22Rv1 (cell line): Measurements from ENCODE around the gene INVS.

Source experiments
- H3K27ac ChIP-seq: fragments of 450-650 bp; 2 replicates; pipeline ENCODE4 v1.5.1; 2017
- ZFX ChIP-seq: fragments of 450-650 bp; IDR thresholded peaks from 2 replicates; pipeline ENCODE4 v1.6.1; 2017; ENCODE audit warnings: antibody characterized with exemption, borderline replicate concordance
- TF ChIP-seq, protein P1 (sequence below): fragments of 450-650 bp; IDR thresholded peaks from 2 replicates; pipeline ENCODE4 v1.5.1; 2017; ENCODE audit warnings: mild to moderate bottlenecking

Gene INVS

GRCh38 chr9:100204796-100205195 is 105.8 kb downstream of the INVS start:
- H3K27ac ChIP-seq: no peak overlapping the region
- TF ChIP-seq, protein P1, sequence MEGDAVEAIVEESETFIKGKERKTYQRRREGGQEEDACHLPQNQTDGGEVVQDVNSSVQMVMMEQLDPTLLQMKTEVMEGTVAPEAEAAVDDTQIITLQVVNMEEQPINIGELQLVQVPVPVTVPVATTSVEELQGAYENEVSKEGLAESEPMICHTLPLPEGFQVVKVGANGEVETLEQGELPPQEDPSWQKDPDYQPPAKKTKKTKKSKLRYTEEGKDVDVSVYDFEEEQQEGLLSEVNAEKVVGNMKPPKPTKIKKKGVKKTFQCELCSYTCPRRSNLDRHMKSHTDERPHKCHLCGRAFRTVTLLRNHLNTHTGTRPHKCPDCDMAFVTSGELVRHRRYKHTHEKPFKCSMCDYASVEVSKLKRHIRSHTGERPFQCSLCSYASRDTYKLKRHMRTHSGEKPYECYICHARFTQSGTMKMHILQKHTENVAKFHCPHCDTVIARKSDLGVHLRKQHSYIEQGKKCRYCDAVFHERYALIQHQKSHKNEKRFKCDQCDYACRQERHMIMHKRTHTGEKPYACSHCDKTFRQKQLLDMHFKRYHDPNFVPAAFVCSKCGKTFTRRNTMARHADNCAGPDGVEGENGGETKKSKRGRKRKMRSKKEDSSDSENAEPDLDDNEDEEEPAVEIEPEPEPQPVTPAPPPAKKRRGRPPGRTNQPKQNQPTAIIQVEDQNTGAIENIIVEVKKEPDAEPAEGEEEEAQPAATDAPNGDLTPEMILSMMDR: no peak

GRCh38 chr9:100206899-100207298 is 107.9 kb downstream of the INVS start:
- TF ChIP-seq, protein P1: no peak
- TF ChIP-seq ZFX: no peak

DNA sequence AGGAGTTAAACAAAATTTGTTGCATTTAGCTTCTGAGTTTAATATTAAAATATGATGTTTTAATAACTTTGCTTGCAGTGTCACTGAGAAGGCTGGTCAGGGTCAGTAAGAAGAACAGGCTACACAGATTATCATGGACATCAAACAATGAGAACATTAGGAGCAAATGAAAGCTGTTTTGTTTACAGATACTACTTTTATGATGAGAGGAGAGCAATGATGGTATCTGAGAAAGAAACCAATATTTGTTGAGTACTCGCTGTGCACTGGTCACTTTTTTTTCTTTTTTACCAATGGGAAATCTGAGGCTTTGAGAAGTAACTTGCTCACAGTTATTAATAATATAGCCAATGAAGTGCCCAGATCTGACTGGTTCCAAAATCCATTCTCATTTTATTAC is 109.6 kb downstream of the INVS start:
- H3K27ac ChIP-seq: no peak overlapping the region
- TF ChIP-seq, protein P1: no peak
- TF ChIP-seq ZFX: no peak

More at GRCh38 chr9:100206899-100207298, 107.9 kb downstream of the INVS start:
- H3K27ac ChIP-seq: no peak overlapping the region

DNA sequence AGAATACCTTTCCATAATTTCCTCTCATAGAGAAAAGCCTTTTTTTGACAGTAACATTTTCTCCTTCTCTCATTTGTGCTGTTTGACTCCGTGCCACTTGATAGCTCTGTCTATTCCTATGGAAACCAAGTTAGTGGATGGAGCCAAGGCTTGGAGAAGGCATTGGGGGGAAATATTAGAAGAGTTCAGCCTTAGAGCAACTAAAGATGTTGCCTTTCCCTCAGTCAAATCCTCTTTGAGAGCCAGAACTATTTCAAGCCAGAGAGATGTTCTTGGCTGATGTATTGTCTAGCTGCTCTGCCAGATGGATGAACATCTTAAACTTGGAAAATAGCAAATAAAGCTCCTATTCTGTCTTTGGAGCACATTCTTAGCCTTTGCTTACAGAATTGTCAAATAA is 112.4 kb downstream of the INVS start:
- H3K27ac ChIP-seq: no peak overlapping the region
- TF ChIP-seq, protein P1: no peak
- no peak for TF ChIP-seq ZFX

GRCh38 chr9:100213730-100214477 is 114.9 kb downstream of the INVS start:
- TF ChIP-seq ZFX: no peak
- TF ChIP-seq, protein P1: no peak
- no peak overlapping the region for H3K27ac ChIP-seq

DNA sequence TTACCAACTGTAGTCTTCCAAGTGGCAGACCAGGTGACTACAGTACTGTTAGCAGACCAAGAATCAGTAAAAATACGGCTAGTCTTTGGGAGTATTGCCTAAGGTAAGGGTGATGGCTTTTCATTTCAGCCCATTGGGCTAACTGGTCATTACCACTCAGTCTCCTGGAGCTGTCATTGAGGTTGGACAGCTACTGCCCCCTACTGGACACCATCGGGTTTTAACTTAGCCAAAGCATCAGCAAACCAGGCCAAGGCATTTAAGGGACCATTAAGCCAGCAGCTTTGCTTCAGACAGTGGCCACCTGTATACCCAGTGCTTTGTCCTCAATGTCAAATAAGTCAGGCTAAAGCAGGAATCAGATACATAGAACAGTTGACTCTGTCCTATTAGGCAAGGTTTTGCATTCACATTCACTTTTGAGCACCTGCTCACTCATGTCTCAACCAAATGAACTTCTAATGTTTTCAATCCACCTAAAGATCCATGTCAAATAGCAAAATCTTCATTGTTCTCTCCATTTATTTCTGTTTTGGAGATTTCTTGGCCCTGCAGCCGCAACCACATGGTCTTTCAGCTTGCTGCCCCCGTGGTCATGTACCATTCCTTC is 117.2 kb downstream of the INVS start:
- no peak overlapping the region for H3K27ac ChIP-seq
- no peak for TF ChIP-seq ZFX
- TF ChIP-seq, protein P1: peak; percentile 84

DNA sequence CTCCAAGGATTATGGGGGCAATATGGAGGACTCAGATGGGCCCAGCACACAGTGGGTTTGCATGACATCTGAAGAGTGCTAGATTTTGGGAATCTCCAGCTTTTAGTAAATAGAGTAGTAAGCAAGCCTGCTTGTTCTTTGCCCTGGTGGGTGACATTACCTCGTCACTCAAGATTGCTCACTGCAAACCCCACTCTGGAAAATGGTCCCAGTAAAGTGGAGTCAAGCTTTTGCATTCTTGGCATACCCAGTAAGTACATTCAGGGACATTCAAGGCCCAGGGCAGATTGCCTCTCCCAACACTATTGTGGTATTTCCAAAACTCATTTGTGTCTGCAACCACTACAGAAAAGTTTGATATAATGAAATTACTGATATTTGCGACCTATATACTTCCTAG is 118.5 kb downstream of the INVS start:
- TF ChIP-seq ZFX: no peak
- TF ChIP-seq, protein P1: no peak
- no peak overlapping the region for H3K27ac ChIP-seq
